Uterus (tissue), 4 donors: ENCODE data around the gene GOLGA6A. TPM values are rescaled to one million over a fixed set of nuclear protein-coding genes. Genes with fewer than 3 reads are reported as not detected.
"Not testable (repeated sequence)": the region's sequence is repeated elsewhere in the genome, so short reads cannot be mapped to it uniquely, and the experiment has no call there.

Experiments used
- DNase-seq, 2 donors: peaks; one replicate each; pipeline ENCODE4 v3.0.0-alpha.2; 2019 to 2020
- H3K27ac ChIP-seq, 2 donors: fragments of 200-600 bp; sonication (generic); 1 replicate in 1 of 2; 2 replicates in 1 of 2; pipeline ENCODE4 v1.5.1; 2016 to 2018
- H3K27me3 ChIP-seq, 2 donors: fragments of 200-600 bp; sonication (generic); one replicate each; pipeline ENCODE4 v1.5.1; 2018 to 2019; ENCODE audit warnings: control low read depth in 1 of 2
- H3K36me3 ChIP-seq, 2 donors: fragments of 200-600 bp; sonication (generic); one replicate each; pipeline ENCODE4 v1.5.1; 2019; ENCODE audit warnings: control low read depth in 1 of 2
- H3K4me1 ChIP-seq, 2 donors: fragments of 200-600 bp; sonication (generic); one replicate each; pipeline ENCODE4 v1.5.1; 2018 to 2019; ENCODE audit warnings: control low read depth in 1 of 2
- H3K4me3 ChIP-seq, 2 donors: fragments of 200-600 bp; sonication (generic); 1 replicate in 1 of 2; 2 replicates in 1 of 2; pipeline ENCODE4 v1.5.1; 2018 to 2019; ENCODE audit warnings: mild to moderate bottlenecking in 1 of 2
- H3K9me3 ChIP-seq, 2 donors: fragments of 200-600 bp; sonication (generic); one replicate each; pipeline ENCODE4 v1.5.1; 2019; ENCODE audit warnings: control low read depth in 1 of 2
- POLR2A ChIP-seq, 2 donors: fragments of 450-650 bp; IDR thresholded peaks; one replicate each; pipeline ENCODE4 v1.6.1; 2016; ENCODE audit warnings: antibody characterized with exemption in 2 of 2, mild to moderate bottlenecking in 1 of 2, moderate library complexity in 1 of 2
- intact Hi-C: fragments of 100-400 bp; cut with DNase I; formaldehyde crosslinking; loops from one replicate; pipeline ENCODE4 v1.15.1; 2023; ENCODE audit warnings: low total_unique reads
- total RNA-seq, 4 donors: library from RNA; depleted of rRNA in 3 of 4; stranded (reverse); fragments of >200 nt in 3 of 4; gene quantifications; one replicate each; pipeline versions ENCODE4 v1.1.0 to v1.2.4, GENCODE V29; 2014 to 2023
- TF ChIP-seq, protein P1 (sequence below), 4 experiments: fragments of 200-600 bp in 2 of 4; fragments of 450-650 bp in 2 of 4; sonication (generic) in 2 of 4; IDR thresholded peaks; one replicate each; pipeline ENCODE4 v1.5.1; 2016 to 2019; ENCODE audit warnings: antibody characterized with exemption in 4 of 4, mild to moderate bottlenecking in 2 of 4, moderate library complexity in 1 of 4
- donor health status: DM: yes; HTN: yes; CAD: no.

Gene GOLGA6A
- total RNA-seq, 4 donors from 2014 or later, result 0.58 TPM; not detected in 3

DNA sequence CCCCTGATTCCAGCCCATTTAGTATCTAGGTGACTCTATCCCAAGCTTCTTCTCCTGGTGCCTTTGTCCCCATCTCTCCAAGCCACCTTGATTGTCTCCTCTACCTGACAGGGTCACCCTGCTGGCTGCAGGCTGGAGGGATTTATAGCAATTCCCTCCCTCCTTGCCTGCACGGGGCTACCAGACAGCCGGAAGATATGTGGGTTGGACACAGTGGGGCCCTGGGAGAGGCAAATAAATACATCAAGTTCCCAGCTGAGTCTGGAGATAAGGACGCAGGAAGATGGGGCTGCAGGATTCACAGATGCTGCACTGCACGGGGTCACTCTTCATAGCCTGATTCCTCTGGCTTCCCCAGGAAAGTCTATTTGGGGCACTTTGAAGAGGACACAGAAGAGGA lies 38.7 kb upstream of the GOLGA6A start:
- H3K4me3 ChIP-seq, result no peak overlapping the region
- no peaks in the 10 kb centered on the region for H3K36me3 ChIP-seq
- TF ChIP-seq POLR2A (IDR thresholded peaks at IDR 0.05), result no peak
- TF ChIP-seq, protein P1, sequence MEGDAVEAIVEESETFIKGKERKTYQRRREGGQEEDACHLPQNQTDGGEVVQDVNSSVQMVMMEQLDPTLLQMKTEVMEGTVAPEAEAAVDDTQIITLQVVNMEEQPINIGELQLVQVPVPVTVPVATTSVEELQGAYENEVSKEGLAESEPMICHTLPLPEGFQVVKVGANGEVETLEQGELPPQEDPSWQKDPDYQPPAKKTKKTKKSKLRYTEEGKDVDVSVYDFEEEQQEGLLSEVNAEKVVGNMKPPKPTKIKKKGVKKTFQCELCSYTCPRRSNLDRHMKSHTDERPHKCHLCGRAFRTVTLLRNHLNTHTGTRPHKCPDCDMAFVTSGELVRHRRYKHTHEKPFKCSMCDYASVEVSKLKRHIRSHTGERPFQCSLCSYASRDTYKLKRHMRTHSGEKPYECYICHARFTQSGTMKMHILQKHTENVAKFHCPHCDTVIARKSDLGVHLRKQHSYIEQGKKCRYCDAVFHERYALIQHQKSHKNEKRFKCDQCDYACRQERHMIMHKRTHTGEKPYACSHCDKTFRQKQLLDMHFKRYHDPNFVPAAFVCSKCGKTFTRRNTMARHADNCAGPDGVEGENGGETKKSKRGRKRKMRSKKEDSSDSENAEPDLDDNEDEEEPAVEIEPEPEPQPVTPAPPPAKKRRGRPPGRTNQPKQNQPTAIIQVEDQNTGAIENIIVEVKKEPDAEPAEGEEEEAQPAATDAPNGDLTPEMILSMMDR (IDR thresholded peaks at IDR 0.05), result no peak
- H3K27me3 ChIP-seq, result no peaks in the 10 kb centered on the region
- intact Hi-C loops, result no loop called here
- H3K27ac ChIP-seq, result no peak overlapping the region
- no peaks in the 10 kb centered on the region for H3K4me1 ChIP-seq
- DNase-seq, result no peak
- H3K9me3 ChIP-seq, result no peaks in the 10 kb centered on the region

DNA sequence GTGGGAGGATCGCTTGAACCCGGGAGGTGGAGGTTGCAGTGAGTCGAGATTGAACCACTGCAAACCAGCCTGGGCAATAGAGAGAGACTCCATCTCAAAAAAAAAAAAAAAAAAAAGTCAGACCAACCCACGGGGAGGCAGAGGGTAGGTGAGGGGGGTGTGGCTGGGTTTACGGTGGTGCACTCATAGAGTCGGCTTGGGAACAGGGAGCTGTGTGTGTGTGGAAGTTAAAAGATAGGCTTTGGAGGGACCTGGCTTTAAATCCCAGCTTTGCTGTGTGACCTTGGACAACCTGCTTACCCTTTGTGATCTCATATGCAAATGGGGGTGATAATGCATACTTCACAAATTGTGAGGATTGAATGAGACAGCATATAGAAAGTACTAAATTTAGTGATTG lies 38.1 kb upstream of the GOLGA6A start:
- intact Hi-C loops, result no loop called here
- H3K4me3 ChIP-seq, result no peak overlapping the region
- no peaks in the 10 kb centered on the region for H3K27me3 ChIP-seq
- H3K36me3 ChIP-seq, result no peaks in the 10 kb centered on the region
- no peaks in the 10 kb centered on the region for H3K4me1 ChIP-seq
- DNase-seq, result no peak
- no peaks in the 10 kb centered on the region for H3K9me3 ChIP-seq
- TF ChIP-seq, protein P1 (IDR thresholded peaks at IDR 0.05), result no peak
- no peak for TF ChIP-seq POLR2A (IDR thresholded peaks at IDR 0.05)
- no peak overlapping the region for H3K27ac ChIP-seq

DNA sequence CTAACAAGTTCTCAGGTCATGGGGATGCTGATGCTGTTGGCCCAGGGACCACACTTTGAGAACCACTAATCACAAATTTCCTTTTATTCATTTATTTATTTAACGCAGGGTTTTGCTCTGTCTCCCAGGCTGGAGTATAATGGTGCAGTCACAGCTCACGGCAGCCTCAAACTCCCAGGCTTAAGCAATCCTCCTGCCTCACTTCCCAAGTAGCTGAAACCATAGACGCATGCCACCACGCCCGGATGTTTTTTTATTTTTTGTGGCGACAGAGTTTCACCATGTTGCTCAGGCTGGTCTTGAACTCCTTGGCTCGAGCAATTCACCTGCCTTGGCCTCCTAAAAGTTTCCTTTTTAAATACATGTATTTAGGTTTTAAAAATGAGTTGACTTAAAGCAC lies 27.4 kb upstream of the GOLGA6A start:
- H3K4me1 ChIP-seq, result no peaks in the 10 kb centered on the region
- TF ChIP-seq, protein P1 (IDR thresholded peaks at IDR 0.05), result no peak
- TF ChIP-seq POLR2A (IDR thresholded peaks at IDR 0.05), result no peak
- no peak for DNase-seq
- H3K36me3 ChIP-seq, result no peaks in the 10 kb centered on the region
- no peak overlapping the region for H3K4me3 ChIP-seq
- no peaks in the 10 kb centered on the region for H3K27me3 ChIP-seq
- H3K9me3 ChIP-seq, result no peaks in the 10 kb centered on the region
- no peak overlapping the region for H3K27ac ChIP-seq
- intact Hi-C loops, result no loop called here

DNA sequence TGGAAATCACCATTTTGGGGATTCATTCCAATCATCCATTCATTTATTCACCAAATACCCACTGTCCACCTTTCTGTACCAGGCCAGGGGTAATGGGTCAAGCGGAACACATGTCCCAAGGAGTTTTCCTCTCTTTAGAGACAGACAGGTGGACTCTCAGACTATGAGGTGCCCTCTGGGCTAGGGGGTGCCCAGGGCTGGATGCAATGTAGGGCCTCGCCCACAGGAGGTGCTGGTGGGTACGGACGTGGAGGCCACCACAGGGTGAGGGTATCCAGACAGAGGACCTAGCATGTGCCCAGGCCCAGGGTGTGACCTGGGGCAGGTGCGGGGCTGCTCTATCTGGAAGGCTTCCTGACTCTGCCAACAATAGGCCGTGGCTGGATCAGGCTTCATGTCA lies 26.3 kb upstream of the GOLGA6A start:
- H3K36me3 ChIP-seq, H3K9me3 ChIP-seq, intact Hi-C loops, H3K4me1 ChIP-seq, H3K4me3 ChIP-seq, DNase-seq, H3K27me3 ChIP-seq, H3K27ac ChIP-seq: not testable (repeated sequence)

DNA sequence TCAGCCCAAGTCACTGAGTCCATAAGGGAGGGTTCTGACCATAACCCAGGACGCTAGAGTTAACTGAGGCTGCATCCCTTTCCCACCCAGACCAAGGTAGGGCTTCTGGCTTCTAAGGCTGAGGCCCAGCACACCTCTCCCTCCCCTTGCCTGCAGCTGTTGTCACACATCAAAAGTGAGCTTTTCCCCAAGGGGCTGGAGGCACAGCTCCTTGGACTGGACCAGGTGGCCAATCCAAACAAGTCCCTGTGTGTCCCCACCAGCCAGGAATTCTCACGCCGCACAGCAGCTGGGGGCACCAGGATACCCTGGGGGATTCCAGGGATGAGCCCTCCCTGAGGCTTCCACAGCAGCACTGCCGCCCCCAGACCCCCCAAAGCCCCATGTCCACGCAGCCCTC lies 25.8 kb upstream of the GOLGA6A start:
- no peaks in the 10 kb centered on the region for H3K27me3 ChIP-seq
- H3K4me3 ChIP-seq, result no peak overlapping the region
- no peak overlapping the region for H3K27ac ChIP-seq
- H3K4me1 ChIP-seq, result no peaks in the 10 kb centered on the region
- TF ChIP-seq, protein P1 (IDR thresholded peaks at IDR 0.05), result no peak
- no peak for TF ChIP-seq POLR2A (IDR thresholded peaks at IDR 0.05)
- H3K36me3 ChIP-seq, result no peaks in the 10 kb centered on the region
- no peak for DNase-seq
- intact Hi-C loops, result no loop called here
- H3K9me3 ChIP-seq, result no peaks in the 10 kb centered on the region
